Small intestine (tissue), 7 donors: ENCODE results near the gene TMEM205. TPM values are rescaled to one million over a fixed set of nuclear protein-coding genes. Genes with fewer than 3 reads are reported as not detected.

Source experiments
- DNase-seq, 2 donors: peaks; one replicate each; pipeline versions ENCODE4 v3.0.0 to v3.0.0-alpha.2; 2013
- FAIRE-seq: peaks from 2 replicates; lab custom pipeline; 2012; peaks lifted over from hg19 to GRCh38; lab: Jason Lieb, UNC
- H3K27ac ChIP-seq, 3 donors: one replicate each; pipeline ENCODE4 v1.5.1; 2013; ENCODE audit warnings: low read length in 2 of 3, mild to moderate bottlenecking in 2 of 3, control low read depth in 1 of 3, inconsistent platforms in 1 of 3, low read depth in 1 of 3, moderate library complexity in 1 of 3
- H3K27me3 ChIP-seq, 3 donors: one replicate each; pipeline ENCODE4 v1.6.1; 2013; ENCODE audit warnings: low read length in 3 of 3, inconsistent platforms in 1 of 3; ENCODE audit not compliant: control insufficient read depth in 3 of 3, insufficient read depth in 3 of 3
- H3K36me3 ChIP-seq, 3 donors: one replicate each; pipeline ENCODE4 v1.6.1; 2013; ENCODE audit warnings: low read length in 3 of 3, inconsistent platforms in 1 of 3, low read depth in 1 of 3, mild to moderate bottlenecking in 1 of 3, moderate library complexity in 1 of 3; ENCODE audit not compliant: control insufficient read depth in 3 of 3, insufficient read depth in 2 of 3
- H3K4me1 ChIP-seq, 3 donors: one replicate each; pipeline ENCODE4 v1.6.1; 2013; ENCODE audit warnings: low read length in 2 of 3, inconsistent platforms in 1 of 3, low read depth in 1 of 3, mild to moderate bottlenecking in 1 of 3, moderate library complexity in 1 of 3; ENCODE audit not compliant: control insufficient read depth in 3 of 3, insufficient read depth in 2 of 3
- H3K4me3 ChIP-seq, 3 donors: one replicate each; pipeline ENCODE4 v1.5.1; 2013; ENCODE audit warnings: low read length in 3 of 3, control low read depth in 1 of 3, inconsistent platforms in 1 of 3, low read depth in 1 of 3, mild to moderate bottlenecking in 1 of 3, moderate library complexity in 1 of 3
- H3K9me3 ChIP-seq, 2 donors: one replicate each; pipeline ENCODE4 v1.6.1; 2013; ENCODE audit warnings: low read depth in 1 of 2, low read length in 1 of 2; ENCODE audit not compliant: control insufficient read depth in 2 of 2, insufficient read depth in 1 of 2
- WGBS, 3 donors: extraction: QIAGEN DNeasy Blood & Tissue Kit; methylation state at CpG; one replicate each; pipeline ENCODE4 v1.1.7; 2013; 5-methylcytosine and 5-hydroxymethylcytosine counted together
- polyA plus RNA-seq, 4 donors: library from polyadenylated mRNA; stranded (reverse) in 3 of 4; unstranded in 1 of 4; fragments of 200-250 nt in 3 of 4; fragments of 120-200 nt in 1 of 4; gene quantifications; one replicate each; pipeline versions ENCODE4 v1.2.1 to v1.2.3, GENCODE V29; 2013
- donor health status: healthy with polysubstance abuse.
- donor health status: control.
- donor health status: control.
- donor health status: Bipolar disorder and iron deficiency.
- donor health status: healthy.

Gene TMEM205
- polyA plus RNA-seq, 4 donors: 39.8 to 127 (median 86.7) TPM

- Histone ChIP-seq H3K27ac (no peak within 1 kb of the TSS), H3K36me3 (no peaks in the 10 kb centered on the region), H3K27me3 (no peaks in the 10 kb centered on the region), H3K9me3 (peaks cover 0 to 4% of the 10 kb centered on the region in 2 donors), H3K4me1 (peaks cover 0 to 5% (median 0%) of the 10 kb centered on the region in 3 donors), H3K4me3 (no peak within 1 kb of the TSS)
- 53 to 73% (median 56%) methylated on average over 7 to 8 of the region's 8 CpGs for WGBS, 3 donors
- FAIRE-seq (no peak), DNase-seq (no peak)
These were observed 50.3 kb downstream of the TMEM205 start, which contains the start of gene TSPAN16 for GRCh38 chr19:11295665-11296245. TSPAN16 (plus strand) TSS chr19:11296160; CDS start chr19:11296298, 138 bp downstream.

GRCh38 chr19:11295180-11295579, 50.9 kb downstream of the TMEM205 start:
- Histone ChIP-seq H3K36me3 (no peaks in the 10 kb centered on the region), H3K4me3 (no peak overlapping the region), H3K27ac (no peak overlapping the region), H3K27me3 (no peaks in the 10 kb centered on the region), H3K9me3 (peaks cover 0 to 2% of the 10 kb centered on the region in 2 donors), H3K4me1 (peaks cover 0 to 5% (median 0%) of the 10 kb centered on the region in 3 donors)
- WGBS, 3 donors: 73 to 84% (median 80%) methylated on average over 4 of the region's 4 CpGs
- DNase-seq (no peak), FAIRE-seq (no peak)

- Histone ChIP-seq H3K27me3 (no peaks in the 10 kb centered on the region), H3K4me3 (peak overlapping the region in 1 of 3 donors; percentile 24), H3K27ac (peak overlapping the region in 2 of 3 donors; percentile 4 to 39), H3K36me3 (no peaks in the 10 kb centered on the region), H3K9me3 (no peaks in the 10 kb centered on the region), H3K4me1 (peaks cover 0 to 5% (median 0%) of the 10 kb centered on the region in 3 donors)
- WGBS, 3 donors: 4 to 5% (median 5%) methylated on average over 35 to 41 of the region's 41 CpGs
- DNase-seq (peak; percentile 82 to 95), FAIRE-seq (no peak)
These were observed 52.4 kb downstream of the TMEM205 start for GRCh38 chr19:11293433-11294389.

Other genes starting within 250 kb of the TMEM205 start
- 10 to 100 TPM in 1 of 4 donors, 1 to 10 TPM in 1, under 1 TPM in 2; 0.27 to 10.9 (median 4.2) TPM for gene SPC24, start 190.5 kb downstream of the TMEM205 start, polyA plus RNA-seq
- gene KANK2, start 148.7 kb downstream of the TMEM205 start, polyA plus RNA-seq: 10 to 100 TPM; 10.7 to 83.6 (median 45.5) TPM
- 10 to 100 TPM in 1 of 4 donors, under 1 TPM in 1, not detected in 2; 0.16 to 13.0 TPM for gene ANGPTL8, start 106.6 kb downstream of the TMEM205 start, polyA plus RNA-seq
- gene DOCK6, start 83.7 kb downstream of the TMEM205 start, polyA plus RNA-seq: 10 to 100 TPM; 44.4 to 68.0 (median 51.0) TPM
- gene TSPAN16, start 50.1 kb downstream of the TMEM205 start, polyA plus RNA-seq: not detected
- gene RAB3D, start 6.6 kb downstream of the TMEM205 start, polyA plus RNA-seq: 10 to 100 TPM in 2 of 4 donors, 1 to 10 TPM in 2; 3.6 to 78.7 (median 9.3) TPM
- gene CCDC159, start 251 bp upstream of the TMEM205 start, polyA plus RNA-seq: 10 to 100 TPM; 24.1 to 70.4 (median 50.3) TPM
- 1 to 10 TPM; 3.1 to 9.7 (median 6.2) TPM for gene PLPPR2, start 9.2 kb upstream of the TMEM205 start, polyA plus RNA-seq
- gene SWSAP1, start 28.4 kb upstream of the TMEM205 start, polyA plus RNA-seq: 1 to 10 TPM; 3.0 to 4.0 (median 3.2) TPM
- 10 to 100 TPM in 1 of 4 donors, 1 to 10 TPM in 2, under 1 TPM in 1; 0.45 to 12.0 (median 2.0) TPM for gene EPOR, start 38.0 kb upstream of the TMEM205 start, polyA plus RNA-seq
- gene RGL3, start 73.0 kb upstream of the TMEM205 start, polyA plus RNA-seq: 1 to 10 TPM in 3 of 4 donors, not detected in 1; 1.1 to 5.6 (median 1.5) TPM
- under 1 TPM in 2 of 4 donors, not detected in 2; 0.25 to 0.30 TPM for gene ODAD3, start 88.9 kb upstream of the TMEM205 start, polyA plus RNA-seq
- 100 to 1,000 TPM; 118 to 453 (median 160) TPM for gene PRKCSH, start 89.4 kb upstream of the TMEM205 start, polyA plus RNA-seq
- gene ELAVL3, start 134.8 kb upstream of the TMEM205 start, polyA plus RNA-seq: 1 to 10 TPM in 1 of 4 donors, under 1 TPM in 3; 0.30 to 2.1 (median 0.63) TPM
- gene ZNF653, start 159.6 kb upstream of the TMEM205 start, polyA plus RNA-seq: 10 to 100 TPM in 2 of 4 donors, 1 to 10 TPM in 2; 7.5 to 25.1 (median 10.4) TPM
- gene ECSIT, start 182.9 kb upstream of the TMEM205 start, polyA plus RNA-seq: 100 to 1,000 TPM in 1 of 4 donors, 10 to 100 TPM in 3; 39.9 to 106 (median 86.9) TPM
- 10 to 100 TPM in 2 of 4 donors, 1 to 10 TPM in 2; 1.1 to 44.8 (median 15.9) TPM for gene CNN1, start 192.6 kb upstream of the TMEM205 start, polyA plus RNA-seq
- gene ELOF1, start 213.0 kb upstream of the TMEM205 start, polyA plus RNA-seq: 10 to 100 TPM; 39.0 to 80.3 (median 53.5) TPM
- gene ACP5, start 231.4 kb upstream of the TMEM205 start, polyA plus RNA-seq: 100 to 1,000 TPM in 1 of 4 donors, 10 to 100 TPM in 3; 22.8 to 195 (median 33.3) TPM